Measurements from ENCODE around the gene LMBR1.

LMBR1 gene

DNA sequence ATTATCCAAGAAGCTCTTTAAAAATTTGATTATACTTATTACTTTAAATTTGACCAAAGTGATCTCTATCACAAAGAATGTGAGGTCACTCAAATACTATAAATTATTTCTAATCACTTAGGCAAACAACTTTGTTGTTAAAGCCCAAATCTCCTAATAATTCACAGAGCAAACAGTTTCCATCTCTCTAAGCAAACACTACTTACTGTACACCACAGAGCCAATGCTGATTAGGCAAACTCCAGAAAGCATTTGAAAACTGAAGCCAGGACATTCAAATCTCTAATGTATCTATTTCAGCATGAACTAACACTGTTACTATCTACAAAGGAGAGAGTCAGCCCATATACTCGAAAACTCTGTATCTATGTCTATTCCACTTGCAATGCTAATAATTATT lies 145.3 kb downstream of the LMBR1 start:
- Histone ChIP-seq H3K36me3 (ENCODE audit: insufficient read depth, low read length) (peaks cover 6% of the 10 kb centered on the region), H3K4me1 (ENCODE audit: insufficient read depth, low read length) (no peaks in the 10 kb centered on the region), H3K27me3 (ENCODE audit: control insufficient read depth in 1 of 2, insufficient read depth in 2 of 2, low read length in 2 of 2) (no peaks in the 10 kb centered on the region), H3K9ac (ENCODE audit: low read length) (no peak overlapping the region), H3K9me3 (ENCODE audit: low read length) (no peaks in the 10 kb centered on the region), H3K4me3 (ENCODE audit: low read depth in 1 of 2, low read length in 2 of 2) (no peak overlapping the region), H3K27ac (ENCODE audit: low read depth, low read length) (no peak overlapping the region)

DNA sequence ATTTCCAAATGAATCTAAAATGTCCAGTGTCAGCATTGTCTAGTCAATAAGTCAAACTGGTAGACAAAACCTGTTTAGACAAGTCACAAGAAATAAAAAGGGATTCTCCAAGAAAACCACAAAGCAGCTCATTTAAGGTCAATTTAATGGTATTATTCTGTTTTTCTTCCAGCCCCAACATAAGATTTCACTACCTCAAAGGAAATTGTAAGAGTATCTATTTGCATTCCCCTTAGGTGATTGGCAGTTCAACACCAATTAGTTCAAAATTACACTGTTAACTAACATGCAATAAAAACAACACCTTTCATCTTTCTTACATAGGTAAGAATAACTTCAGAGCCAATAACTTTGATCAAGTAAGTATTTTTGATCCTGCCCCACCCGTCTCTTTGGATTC lies 146.1 kb downstream of the LMBR1 start:
- no peaks in the 10 kb centered on the region for H3K4me1 ChIP-seq (ENCODE audit: insufficient read depth, low read length)

DNA sequence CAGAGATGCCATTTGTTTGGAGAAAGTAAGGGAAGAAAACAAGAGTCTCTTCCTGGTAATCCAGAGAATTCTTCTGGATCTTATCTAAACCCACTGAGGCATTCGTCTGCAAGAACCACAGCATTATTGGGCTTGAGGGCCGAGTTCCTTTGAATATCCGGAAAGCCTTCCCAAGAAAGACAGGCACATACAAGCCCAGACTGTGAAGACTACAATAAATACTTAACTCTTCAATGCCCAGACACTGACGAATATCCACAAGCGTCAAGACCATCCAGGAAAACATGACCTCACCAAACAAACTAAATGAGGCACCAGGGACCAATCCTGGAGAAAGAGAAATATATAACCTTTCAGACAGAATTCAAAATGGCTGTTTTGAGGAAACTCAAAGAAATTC lies 153.4 kb downstream of the LMBR1 start:
- Histone ChIP-seq H3K4me3 (ENCODE audit: low read depth in 1 of 2, low read length in 2 of 2) (no peak overlapping the region), H3K36me3 (ENCODE audit: insufficient read depth, low read length) (peaks cover 4% of the 10 kb centered on the region), H3K9ac (ENCODE audit: low read length) (no peak overlapping the region), H3K9me3 (ENCODE audit: low read length) (no peaks in the 10 kb centered on the region), H3K4me1 (ENCODE audit: insufficient read depth, low read length) (no peaks in the 10 kb centered on the region), H3K27ac (ENCODE audit: low read depth, low read length) (no peak overlapping the region), H3K27me3 (ENCODE audit: control insufficient read depth in 1 of 2, insufficient read depth in 2 of 2, low read length in 2 of 2) (no peaks in the 10 kb centered on the region)

More for the DNA sequence above, 146.1 kb downstream of the LMBR1 start:
- Histone ChIP-seq H3K27me3 (ENCODE audit: control insufficient read depth in 1 of 2, insufficient read depth in 2 of 2, low read length in 2 of 2) (no peaks in the 10 kb centered on the region), H3K27ac (ENCODE audit: low read depth, low read length) (no peak overlapping the region), H3K4me3 (ENCODE audit: low read depth in 1 of 2, low read length in 2 of 2) (no peak overlapping the region), H3K9me3 (ENCODE audit: low read length) (no peaks in the 10 kb centered on the region), H3K36me3 (ENCODE audit: insufficient read depth, low read length) (peaks cover under 1% of the 10 kb centered on the region), H3K9ac (ENCODE audit: low read length) (no peak overlapping the region)

DNA sequence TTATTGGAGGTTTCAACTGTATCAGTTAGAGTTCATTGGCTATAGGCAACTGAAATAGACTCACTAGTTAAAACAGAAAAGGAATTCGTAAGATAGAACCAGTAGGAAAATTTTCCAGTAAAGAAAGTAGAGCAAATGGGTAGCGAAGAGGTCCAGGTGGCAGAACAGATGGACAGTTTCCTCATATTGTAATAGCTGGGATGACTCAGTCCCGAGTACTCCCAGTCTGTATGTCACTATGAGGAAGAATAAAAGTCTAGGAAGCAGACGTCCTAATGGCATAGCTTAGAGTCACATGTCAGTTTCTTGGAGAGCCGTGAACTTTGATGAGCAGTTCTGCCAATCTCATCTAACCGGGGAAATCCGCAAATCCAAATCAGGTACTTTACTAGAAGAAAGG lies 157.1 kb downstream of the LMBR1 start:
- no peak overlapping the region for H3K9ac ChIP-seq (ENCODE audit: low read length)
- no peaks in the 10 kb centered on the region for H3K4me1 ChIP-seq (ENCODE audit: insufficient read depth, low read length)
- H3K36me3 ChIP-seq (ENCODE audit: insufficient read depth, low read length): peaks cover 4% of the 10 kb centered on the region
- no peak overlapping the region for H3K4me3 ChIP-seq (ENCODE audit: low read depth in 1 of 2, low read length in 2 of 2)
- peaks cover 7% of the 10 kb centered on the region for H3K9me3 ChIP-seq (ENCODE audit: low read length)
- H3K27ac ChIP-seq (ENCODE audit: low read depth, low read length): no peak overlapping the region
- no peaks in the 10 kb centered on the region for H3K27me3 ChIP-seq (ENCODE audit: control insufficient read depth in 1 of 2, insufficient read depth in 2 of 2, low read length in 2 of 2)

DNA sequence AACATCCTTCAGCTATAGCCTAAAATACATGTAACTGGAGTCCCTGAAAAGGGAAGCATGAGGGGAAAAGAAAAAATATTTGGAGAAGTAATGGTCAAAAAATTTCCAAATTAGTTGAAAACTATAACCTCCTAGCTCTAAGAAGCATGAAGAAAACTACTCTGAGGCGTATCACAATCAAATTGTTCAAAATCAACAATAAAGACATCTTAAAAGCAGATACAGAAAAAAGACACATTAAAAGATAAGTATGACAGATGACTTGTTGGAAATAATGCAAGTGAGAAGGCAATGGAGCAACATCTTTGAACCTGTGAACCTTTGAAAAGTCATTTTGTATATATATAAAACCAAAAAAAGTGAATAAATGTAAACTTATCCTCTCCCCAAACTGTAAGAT lies 159.3 kb downstream of the LMBR1 start:
- no peak overlapping the region for H3K9ac ChIP-seq (ENCODE audit: low read length)
- H3K4me1 ChIP-seq (ENCODE audit: insufficient read depth, low read length): no peaks in the 10 kb centered on the region
- peaks cover 7% of the 10 kb centered on the region for H3K9me3 ChIP-seq (ENCODE audit: low read length)
- peaks cover 4% of the 10 kb centered on the region for H3K36me3 ChIP-seq (ENCODE audit: insufficient read depth, low read length)
- no peak overlapping the region for H3K27ac ChIP-seq (ENCODE audit: low read depth, low read length)
- H3K4me3 ChIP-seq (ENCODE audit: low read depth in 1 of 2, low read length in 2 of 2): no peak overlapping the region
- H3K27me3 ChIP-seq (ENCODE audit: control insufficient read depth in 1 of 2, insufficient read depth in 2 of 2, low read length in 2 of 2): no peaks in the 10 kb centered on the region

DNA sequence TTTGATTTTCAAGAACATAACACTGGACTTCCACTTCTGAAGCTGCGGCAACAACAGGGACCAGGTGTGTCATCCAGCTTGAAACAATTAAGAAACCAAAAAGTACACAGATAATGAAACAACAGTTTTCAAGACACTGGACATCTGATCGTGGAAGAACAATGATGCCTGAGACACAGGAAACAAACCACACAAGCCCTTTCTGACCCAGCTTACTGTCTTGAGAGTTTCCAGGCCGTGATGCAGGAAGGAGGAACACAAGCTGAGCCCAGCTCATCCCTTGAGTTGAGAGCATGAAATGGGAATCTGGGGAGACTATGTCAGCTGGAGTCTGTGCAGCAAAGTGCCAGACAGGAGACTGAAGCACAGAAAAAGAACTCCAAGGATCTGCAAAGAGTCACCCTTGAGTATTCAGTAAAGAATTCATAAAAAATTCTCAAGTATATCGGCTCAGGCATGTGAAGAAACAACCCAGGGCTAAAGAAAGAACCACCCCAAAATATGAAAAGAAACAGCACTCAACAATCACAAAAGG lies 160.8 kb downstream of the LMBR1 start:
- Histone ChIP-seq H3K9ac (ENCODE audit: low read length) (no peak overlapping the region), H3K36me3 (ENCODE audit: insufficient read depth, low read length) (peaks cover 4% of the 10 kb centered on the region)

DNA sequence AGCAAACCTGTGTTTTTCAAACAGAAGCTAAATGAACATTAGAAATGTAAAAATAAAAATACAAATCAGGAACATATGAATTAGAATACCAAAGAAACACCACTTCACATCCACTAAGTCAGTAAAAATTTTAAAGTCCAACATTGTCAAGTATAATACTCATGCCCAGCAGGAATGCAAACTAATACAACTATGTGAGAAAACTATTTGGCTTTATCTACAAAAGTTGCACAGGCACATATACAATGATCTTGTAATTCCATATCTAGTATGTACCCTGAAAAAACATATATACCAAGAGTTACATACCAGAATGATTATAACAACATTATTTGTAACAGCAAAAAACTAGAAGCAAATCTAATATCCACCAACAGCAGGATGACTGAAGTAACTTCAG lies 161.3 kb downstream of the LMBR1 start:
- Histone ChIP-seq H3K27ac (ENCODE audit: low read depth, low read length) (no peak overlapping the region), H3K4me1 (ENCODE audit: insufficient read depth, low read length) (no peaks in the 10 kb centered on the region), H3K4me3 (ENCODE audit: low read depth in 1 of 2, low read length in 2 of 2) (no peak overlapping the region)

More for the DNA sequence above, 160.8 kb downstream of the LMBR1 start:
- Histone ChIP-seq H3K4me1 (ENCODE audit: insufficient read depth, low read length) (no peaks in the 10 kb centered on the region), H3K9me3 (ENCODE audit: low read length) (peaks cover 7% of the 10 kb centered on the region), H3K27me3 (ENCODE audit: control insufficient read depth in 1 of 2, insufficient read depth in 2 of 2, low read length in 2 of 2) (no peaks in the 10 kb centered on the region), H3K27ac (ENCODE audit: low read depth, low read length) (no peak overlapping the region), H3K4me3 (ENCODE audit: low read depth in 1 of 2, low read length in 2 of 2) (no peak overlapping the region)

DNA sequence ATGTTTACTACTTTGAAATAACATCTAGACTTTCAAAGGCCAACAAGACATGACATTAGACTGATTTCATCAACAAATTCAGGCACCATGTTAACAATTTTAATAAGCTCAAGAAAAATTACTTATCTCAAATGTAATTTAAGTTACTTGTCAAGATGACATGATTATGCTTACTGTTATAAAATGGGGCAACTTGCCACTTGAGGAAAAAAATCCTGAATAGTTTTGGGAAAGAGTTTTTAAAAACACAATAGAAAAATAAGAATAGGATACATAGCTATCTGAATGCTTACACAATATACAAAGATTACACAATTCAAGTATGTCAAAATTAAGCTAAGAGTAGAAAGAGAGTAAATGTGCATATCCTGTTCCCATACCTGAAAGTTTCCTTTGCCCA lies 167.0 kb downstream of the LMBR1 start:
- Histone ChIP-seq H3K9ac (ENCODE audit: low read length) (no peak overlapping the region), H3K27ac (ENCODE audit: low read depth, low read length) (no peak overlapping the region), H3K9me3 (ENCODE audit: low read length) (no peaks in the 10 kb centered on the region), H3K36me3 (ENCODE audit: insufficient read depth, low read length) (no peaks in the 10 kb centered on the region), H3K27me3 (ENCODE audit: control insufficient read depth in 1 of 2, insufficient read depth in 2 of 2, low read length in 2 of 2) (no peaks in the 10 kb centered on the region), H3K4me1 (ENCODE audit: insufficient read depth, low read length) (no peaks in the 10 kb centered on the region), H3K4me3 (ENCODE audit: low read depth in 1 of 2, low read length in 2 of 2) (no peak overlapping the region)

More for the DNA sequence above, 161.3 kb downstream of the LMBR1 start:
- Histone ChIP-seq H3K36me3 (ENCODE audit: insufficient read depth, low read length) (peaks cover 4% of the 10 kb centered on the region), H3K27me3 (ENCODE audit: control insufficient read depth in 1 of 2, insufficient read depth in 2 of 2, low read length in 2 of 2) (no peaks in the 10 kb centered on the region), H3K9me3 (ENCODE audit: low read length) (peaks cover 7% of the 10 kb centered on the region), H3K9ac (ENCODE audit: low read length) (no peak overlapping the region)

DNA sequence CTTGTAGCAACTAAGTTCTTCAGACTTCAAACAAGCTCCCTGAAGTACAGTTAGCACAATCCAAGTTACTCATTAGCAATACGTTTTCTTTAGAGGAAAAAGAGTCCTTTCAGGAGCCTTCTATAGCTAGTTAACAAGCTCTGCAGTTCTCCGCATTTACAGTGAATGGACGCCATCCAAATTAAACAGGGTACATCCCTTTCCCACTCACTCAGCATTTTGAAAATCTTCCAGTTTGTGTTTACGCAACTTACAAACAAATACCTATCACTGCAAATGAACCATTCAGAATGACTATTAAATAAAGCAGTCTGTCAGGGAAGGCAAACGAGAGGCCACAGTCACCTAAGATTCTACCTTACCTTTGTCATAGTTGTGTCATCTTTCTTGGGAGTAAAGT lies 167.9 kb downstream of the LMBR1 start:
- H3K36me3 ChIP-seq (ENCODE audit: insufficient read depth, low read length): no peaks in the 10 kb centered on the region
- H3K27me3 ChIP-seq (ENCODE audit: control insufficient read depth in 1 of 2, insufficient read depth in 2 of 2, low read length in 2 of 2): no peaks in the 10 kb centered on the region
- H3K4me3 ChIP-seq (ENCODE audit: low read depth in 1 of 2, low read length in 2 of 2): no peak overlapping the region
- H3K9me3 ChIP-seq (ENCODE audit: low read length): no peaks in the 10 kb centered on the region
- no peak overlapping the region for H3K27ac ChIP-seq (ENCODE audit: low read depth, low read length)
- no peaks in the 10 kb centered on the region for H3K4me1 ChIP-seq (ENCODE audit: insufficient read depth, low read length)
- no peak overlapping the region for H3K9ac ChIP-seq (ENCODE audit: low read length)

DNA sequence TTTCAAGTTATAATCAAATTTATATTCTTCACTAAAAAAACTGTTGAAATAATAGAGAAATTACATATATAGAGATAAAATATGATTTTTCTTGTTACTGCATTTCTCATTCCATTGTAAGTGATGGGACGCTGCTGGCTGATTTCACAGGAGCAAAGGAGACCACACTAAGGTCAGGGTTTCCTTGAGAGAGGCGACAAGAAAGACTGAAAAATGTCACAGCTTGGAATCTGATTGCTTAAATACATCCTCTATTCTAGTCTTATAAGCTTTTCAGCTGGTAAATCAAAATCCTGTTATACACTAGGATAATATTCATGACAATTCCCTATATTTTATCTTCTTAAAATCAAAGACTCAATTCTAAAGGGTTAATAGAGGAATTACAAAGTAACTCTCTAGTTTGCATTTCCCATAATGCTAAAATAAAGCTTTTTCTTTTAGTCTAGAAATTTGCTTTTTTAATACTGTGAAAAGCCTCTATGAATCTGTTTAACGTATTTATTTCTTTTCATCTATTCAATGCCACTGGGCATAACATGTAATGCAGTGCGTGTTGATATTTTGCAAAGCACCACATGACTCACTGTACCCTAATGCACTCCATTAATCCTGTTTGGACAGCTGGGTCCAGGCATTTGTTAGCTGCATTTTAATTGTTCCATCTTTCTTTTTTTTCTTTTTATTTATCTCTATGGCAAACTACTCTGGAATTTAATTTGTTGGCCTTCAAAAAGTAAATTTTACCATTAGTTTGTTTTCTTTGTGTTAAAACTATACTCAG lies 170.7 kb downstream of the LMBR1 start:
- H3K9ac ChIP-seq (ENCODE audit: low read length): no peak overlapping the region
- no peak overlapping the region for H3K4me3 ChIP-seq (ENCODE audit: low read depth in 1 of 2, low read length in 2 of 2)
- H3K27me3 ChIP-seq (ENCODE audit: control insufficient read depth in 1 of 2, insufficient read depth in 2 of 2, low read length in 2 of 2): no peaks in the 10 kb centered on the region
- H3K27ac ChIP-seq (ENCODE audit: low read depth, low read length): no peak overlapping the region
- H3K4me1 ChIP-seq (ENCODE audit: insufficient read depth, low read length): no peaks in the 10 kb centered on the region
- no peaks in the 10 kb centered on the region for H3K9me3 ChIP-seq (ENCODE audit: low read length)
- H3K36me3 ChIP-seq (ENCODE audit: insufficient read depth, low read length): no peaks in the 10 kb centered on the region

DNA sequence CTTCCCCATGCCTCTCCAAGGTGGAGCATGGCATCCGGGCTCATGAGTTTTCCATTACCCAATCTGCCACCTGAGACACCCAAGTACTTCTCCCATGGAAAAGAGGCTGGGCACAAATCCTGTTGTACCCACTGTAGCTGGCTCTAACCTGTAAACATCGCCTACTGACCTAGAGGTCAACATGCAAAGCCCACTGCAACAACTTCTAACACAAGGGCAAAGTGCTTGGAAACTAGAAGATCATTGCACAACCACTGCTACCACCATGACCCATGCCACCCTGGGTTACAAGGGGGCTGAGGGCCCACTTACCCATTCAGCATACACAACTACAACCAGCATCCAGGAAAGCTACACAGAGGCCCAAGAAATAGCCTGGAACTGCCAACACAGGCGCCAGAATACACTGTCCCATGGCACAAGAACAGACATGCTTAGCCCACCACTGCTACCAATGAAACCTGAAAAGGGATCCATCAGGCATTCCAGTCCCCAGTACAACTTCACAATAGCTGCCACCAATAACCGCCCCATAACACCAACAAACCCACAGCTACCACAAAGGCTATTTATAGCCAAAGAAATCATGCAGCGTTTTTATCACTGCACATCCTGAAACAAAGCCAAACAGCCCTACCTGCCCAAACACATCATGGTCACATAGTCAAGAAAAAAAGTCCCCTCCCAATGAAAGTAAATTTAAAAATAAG lies 189.1 kb downstream of the LMBR1 start:
- no peak overlapping the region for H3K9ac ChIP-seq (ENCODE audit: low read length)
- H3K27me3 ChIP-seq (ENCODE audit: control insufficient read depth in 1 of 2, insufficient read depth in 2 of 2, low read length in 2 of 2): no peaks in the 10 kb centered on the region
- H3K4me3 ChIP-seq (ENCODE audit: low read depth in 1 of 2, low read length in 2 of 2): no peak overlapping the region
- no peaks in the 10 kb centered on the region for H3K9me3 ChIP-seq (ENCODE audit: low read length)
- no peaks in the 10 kb centered on the region for H3K36me3 ChIP-seq (ENCODE audit: insufficient read depth, low read length)
- no peak overlapping the region for H3K27ac ChIP-seq (ENCODE audit: low read depth, low read length)
- no peaks in the 10 kb centered on the region for H3K4me1 ChIP-seq (ENCODE audit: insufficient read depth, low read length)

Measured in muscle layer of colon (tissue), 2 donors.